Measurements from ENCODE around the gene ZIC5. TPM values are rescaled to one million over a fixed set of nuclear protein-coding genes. Genes with fewer than 3 reads are reported as not detected.

ZIC5 gene
- total RNA-seq, 2 donors from 2014 or later: not detected

- Mint-ChIP-seq H3K4me3 (no peak overlapping the region), H3K27me3 (ENCODE audit: low read depth) (peaks cover 27% of the 10 kb centered on the region), H3K9me3 (peaks cover 0 to 2% of the 10 kb centered on the region in 2 donors), H3K36me3 (ENCODE audit: insufficient read depth in 2 of 2) (peaks cover 0 to 2% of the 10 kb centered on the region in 2 donors), H3K27ac (no peak overlapping the region), H3K4me1 (ENCODE audit: low read depth) (peaks cover 6% of the 10 kb centered on the region)
- DNase-seq (no peak), ATAC-seq (replicated peaks in 1 of 2) (no peak)
These were observed 52.4 kb downstream of the ZIC5 start for GRCh38 chr13:99919132-99919531.

- Mint-ChIP-seq H3K36me3 (ENCODE audit: insufficient read depth in 2 of 2) (no peaks in the 10 kb centered on the region), H3K9me3 (no peaks in the 10 kb centered on the region), H3K4me3 (no peak overlapping the region), H3K27me3 (ENCODE audit: low read depth) (peaks cover 23% of the 10 kb centered on the region), H3K4me1 (ENCODE audit: low read depth) (peaks cover 15% of the 10 kb centered on the region), H3K27ac (no peak overlapping the region)
- DNase-seq: peak; percentile 9 to 32
- peak; percentile 62 to 78 for ATAC-seq (replicated peaks in 1 of 2)
These were observed 55.0 kb downstream of the ZIC5 start for GRCh38 chr13:99916366-99917103.

- H3K27ac Mint-ChIP-seq: no peak overlapping the region
- DNase-seq (no peak), ATAC-seq (replicated peaks in 1 of 2) (no peak)
- H3K9me3 Mint-ChIP-seq: peaks cover 0 to 4% of the 10 kb centered on the region in 2 donors
- peaks cover 27% of the 10 kb centered on the region for H3K27me3 Mint-ChIP-seq (ENCODE audit: low read depth)
- H3K4me3 Mint-ChIP-seq: no peak overlapping the region
- peaks cover 2 to 4% of the 10 kb centered on the region in 2 donors for H3K36me3 Mint-ChIP-seq (ENCODE audit: insufficient read depth in 2 of 2)
- H3K4me1 Mint-ChIP-seq (ENCODE audit: low read depth): peaks cover 23% of the 10 kb centered on the region
These were observed 58.4 kb downstream of the ZIC5 start for GRCh38 chr13:99913167-99913566.

Other genes starting within 250 kb of the ZIC5 start
- gene ZIC2, start 10.0 kb upstream of the ZIC5 start, total RNA-seq: under 1 TPM in 1 of 2 donors, not detected in 1; 0.25 TPM
- 10 to 100 TPM; 10.5 to 16.9 TPM for gene PCCA, start 117.3 kb upstream of the ZIC5 start, total RNA-seq

Data from activated T-cell treated with anti-CD3 and anti-CD28 coated beads, Interleukin-2, amount 50 U/mL, for 72 hours (primary cell).